H1 (cell line): ENCODE results near the gene SLC6A7. TPM values are rescaled to one million over a fixed set of nuclear protein-coding genes. Genes with fewer than 3 reads are reported as not detected.

Experiments
- CTCF ChIA-PET: fragments of 300-600 bp; sonication (Branson Sonifier 250); formaldehyde crosslinking; loops from one replicate; lab custom pipeline; 2021; ENCODE audit not compliant: partially characterized antibody; lab: Charles Lee
- POLR2A ChIA-PET: fragments of 300-600 bp; sonication (Branson Sonifier 250); formaldehyde crosslinking; loops from one replicate; lab custom pipeline; 2021; ENCODE audit warnings: inconsistent platforms; ENCODE audit not compliant: partially characterized antibody; lab: Charles Lee
- DNase-seq, 2 experiments: peaks; one replicate each; pipeline versions ENCODE4 v3.0.0 to v3.0.0-alpha.2; 2010 to 2022; ENCODE audit warnings: low spot score in 2 of 2, low read depth in 1 of 2, mixed read lengths in 1 of 2
- FAIRE-seq: peaks from 2 replicates; lab custom pipeline; 2011; peaks lifted over from hg19 to GRCh38; lab: Jason Lieb, UNC
- H2AFZ ChIP-seq: 2 replicates; pipeline ENCODE4 v1.8.1; 2012; ENCODE audit warnings: low read length, inconsistent platforms
- H2AK5ac ChIP-seq: 2 replicates; pipeline ENCODE4 v1.6.1; 2013; ENCODE audit warnings: low read depth, low read length
- H2BK120ac ChIP-seq: replicated peaks from 2 replicates; pipeline ENCODE3; 2013; ENCODE audit warnings: low read depth, low read length, inconsistent platforms
- H2BK12ac ChIP-seq: 2 replicates; pipeline ENCODE4 v1.6.1; 2013; ENCODE audit warnings: low read depth, low read length
- H2BK15ac ChIP-seq: 2 replicates; pipeline ENCODE4 v1.6.1; 2013; ENCODE audit warnings: low read length
- H2BK20ac ChIP-seq: 2 replicates; pipeline ENCODE4 v1.6.1; 2013; ENCODE audit warnings: low read length
- H2BK5ac ChIP-seq: 2 replicates; pipeline ENCODE4 v1.6.1; 2013; ENCODE audit warnings: low read depth, low read length
- H3K14ac ChIP-seq: 2 replicates; pipeline ENCODE4 v1.6.1; 2013; ENCODE audit warnings: inconsistent platforms; ENCODE audit not compliant: insufficient read length
- H3K18ac ChIP-seq: 2 replicates; pipeline ENCODE4 v1.6.1; 2013; ENCODE audit warnings: low read length; ENCODE audit errors: extremely low read depth
- H3K23ac ChIP-seq: 2 replicates; pipeline ENCODE4 v1.6.1; 2013; ENCODE audit warnings: inconsistent platforms; ENCODE audit not compliant: insufficient read length
- H3K23me2 ChIP-seq: 2 replicates; pipeline ENCODE4 v1.6.1; 2013; ENCODE audit warnings: low read depth, low read length
- H3K27ac ChIP-seq: 2 replicates; pipeline ENCODE4 v1.6.1; 2011; ENCODE audit warnings: low read depth, low read length, inconsistent platforms
- H3K27me3 ChIP-seq, 4 experiments: replicated peaks in 1 of 4; 1 replicate in 1 of 4; 2 replicates in 3 of 4; pipeline versions ENCODE4 v1.6.1 to v1.8.1; 2011 to 2013; ENCODE audit warnings: low read length in 3 of 4, mild to moderate bottlenecking in 3 of 4, inconsistent platforms in 2 of 4, mixed read lengths in 2 of 4, moderate library complexity in 1 of 4; ENCODE audit not compliant: control insufficient read depth in 3 of 4, insufficient read depth in 3 of 4; ENCODE audit errors: extremely low read depth in 1 of 4
- H3K36me3 ChIP-seq, 4 experiments: 2 replicates each; pipeline versions ENCODE4 v1.6.1 to v1.8.1; 2011 to 2013; ENCODE audit warnings: mild to moderate bottlenecking in 4 of 4, low read length in 3 of 4, moderate library complexity in 2 of 4, control low read depth in 1 of 4, inconsistent platforms in 1 of 4; ENCODE audit not compliant: insufficient read depth in 4 of 4, control insufficient read depth in 2 of 4
- H3K4ac ChIP-seq: replicated peaks from 2 replicates; pipeline ENCODE3; 2013; ENCODE audit warnings: low read length, low read depth, mixed read lengths, inconsistent platforms; ENCODE audit not compliant: insufficient read length
- H3K4me1 ChIP-seq, 4 experiments: replicated peaks in 1 of 4; 1 replicate in 1 of 4; 2 replicates in 3 of 4; pipeline versions ENCODE4 v1.6.1 to v1.8.1; 2011 to 2013; ENCODE audit warnings: low read length in 3 of 4, inconsistent platforms in 2 of 4, mixed read lengths in 1 of 4; ENCODE audit not compliant: insufficient read depth in 4 of 4, control insufficient read depth in 3 of 4
- H3K4me2 ChIP-seq, 2 experiments: 2 replicates each; pipeline versions ENCODE4 v1.6.1 to v1.8.1; 2011 to 2013; ENCODE audit warnings: low read depth in 2 of 2, low read length in 2 of 2, control low read depth in 1 of 2, inconsistent platforms in 1 of 2, mild to moderate bottlenecking in 1 of 2; ENCODE audit not compliant: insufficient read depth in 1 of 2
- H3K4me3 ChIP-seq, 4 experiments: fragments of 200-600, 300-600 bp in 1 of 4; sonication (generic), shearing (Covaris generic), sonication (Bioruptor Twin) in 1 of 4; 2 replicates each; pipeline versions ENCODE4 v1.5.1 to v1.8.1; 2011 to 2016; ENCODE audit warnings: low read length in 4 of 4, low read depth in 3 of 4, control low read depth in 2 of 4, inconsistent platforms in 2 of 4, mild to moderate bottlenecking in 2 of 4, mixed read lengths in 1 of 4, moderate library complexity in 1 of 4; ENCODE audit not compliant: insufficient read depth in 2 of 4; ENCODE audit errors: extremely low read depth in 1 of 4
- H3K56ac ChIP-seq: replicated peaks from 2 replicates; pipeline ENCODE3; 2013; ENCODE audit warnings: low read depth, mild to moderate bottlenecking, mixed read lengths, low read length, inconsistent platforms; ENCODE audit not compliant: insufficient read length
- H3K79me1 ChIP-seq: 2 replicates; pipeline ENCODE4 v1.6.1; 2013; ENCODE audit warnings: low read depth, low read length, control low read depth
- H3K79me2 ChIP-seq, 2 experiments: 2 replicates each; pipeline versions ENCODE4 v1.6.1 to v1.8.1; 2012 to 2013; ENCODE audit warnings: low read length in 2 of 2, mild to moderate bottlenecking in 2 of 2, inconsistent platforms in 1 of 2; ENCODE audit not compliant: insufficient read depth in 2 of 2, control insufficient read depth in 1 of 2
- H3K9ac ChIP-seq, 4 experiments: replicated peaks in 1 of 4; 1 replicate in 1 of 4; 2 replicates in 3 of 4; pipeline versions ENCODE4 v1.6.1 to v1.8.1; 2011 to 2013; ENCODE audit warnings: low read depth in 3 of 4, low read length in 3 of 4, control low read depth in 2 of 4, mild to moderate bottlenecking in 2 of 4, moderate library complexity in 2 of 4, inconsistent platforms in 1 of 4; ENCODE audit errors: extremely low read depth in 1 of 4
- H3K9me3 ChIP-seq, 2 experiments: 2 replicates each; pipeline versions ENCODE4 v1.6.1 to v1.8.1; 2012 to 2013; ENCODE audit warnings: mild to moderate bottlenecking in 2 of 2, moderate library complexity in 2 of 2, control low read depth in 1 of 2, inconsistent platforms in 1 of 2, low read depth in 1 of 2, low read length in 1 of 2, mixed read lengths in 1 of 2; ENCODE audit not compliant: insufficient read depth in 2 of 2
- H4K20me1 ChIP-seq, 2 experiments: replicated peaks in 1 of 2; 2 replicates each; pipeline versions ENCODE3 to v1.8.1; 2011 to 2013; ENCODE audit warnings: inconsistent platforms in 2 of 2, low read length in 2 of 2, mild to moderate bottlenecking in 1 of 2; ENCODE audit not compliant: insufficient read depth in 2 of 2, control insufficient read depth in 1 of 2
- H4K5ac ChIP-seq: 2 replicates; pipeline ENCODE4 v1.6.1; 2013; ENCODE audit warnings: low read length, low read depth, mixed read lengths, inconsistent platforms; ENCODE audit not compliant: insufficient read length
- H4K8ac ChIP-seq: 2 replicates; pipeline ENCODE4 v1.8.0; 2013; ENCODE audit warnings: mild to moderate bottlenecking, moderate library complexity, low read length, inconsistent platforms; ENCODE audit not compliant: insufficient read depth; ENCODE audit errors: extremely low read depth
- H4K91ac ChIP-seq: replicated peaks from 2 replicates; pipeline ENCODE3; 2013; ENCODE audit warnings: low read length, mixed read lengths, inconsistent platforms; ENCODE audit not compliant: insufficient read length
- ATF3 ChIP-seq: IDR thresholded peaks from 2 replicates; pipeline ENCODE4 v1.6.1; 2011; ENCODE audit warnings: low read depth, mild to moderate bottlenecking, low read length; ENCODE audit not compliant: insufficient read depth
- EP300 ChIP-seq, 2 experiments: IDR thresholded peaks; 1 replicate in 1 of 2; 2 replicates in 1 of 2; pipeline ENCODE4 v1.6.1; 2011 to 2012; ENCODE audit warnings: low read depth in 2 of 2, low read length in 2 of 2, mild to moderate bottlenecking in 2 of 2, borderline replicate concordance in 1 of 2, inconsistent platforms in 1 of 2, moderate library complexity in 1 of 2
- HDAC6 ChIP-seq: IDR thresholded peaks from one replicate; pipeline ENCODE4 v1.7.1; 2012; ENCODE audit warnings: low read depth, mild to moderate bottlenecking, inconsistent platforms, low read length, moderate library complexity
- NRF1 ChIP-seq: IDR thresholded peaks from 2 replicates; pipeline ENCODE4 v1.6.1; 2011; ENCODE audit warnings: mild to moderate bottlenecking, low read depth, low read length, improper control_type of control experiment
- PHF8 ChIP-seq: fragments of 200-600 bp; sonication (generic); conservative IDR thresholded peaks from 2 replicates; pipeline ENCODE4 v1.7.1; 2012; ENCODE audit warnings: low read depth, mild to moderate bottlenecking, inconsistent platforms, low read length, moderate library complexity
- POLR2A ChIP-seq, 2 experiments: IDR thresholded peaks; 1 replicate in 1 of 2; 2 replicates in 1 of 2; pipeline ENCODE4 v1.6.1; 2011; ENCODE audit warnings: low read depth in 2 of 2, low read length in 2 of 2, mild to moderate bottlenecking in 2 of 2; ENCODE audit errors: control extremely low read depth in 1 of 2
- RBBP5 ChIP-seq: IDR thresholded peaks from 2 replicates; pipeline ENCODE4 v1.7.1; 2012; ENCODE audit warnings: low read depth, mild to moderate bottlenecking, inconsistent platforms, low read length, moderate library complexity, borderline replicate concordance
- SIN3A ChIP-seq, 2 experiments: IDR thresholded peaks in 1 of 2; conservative IDR thresholded peaks in 1 of 2; 2 replicates each; pipeline ENCODE4 v1.6.1; 2011 to 2012; ENCODE audit warnings: low read length in 2 of 2, improper control_type of control experiment in 1 of 2, low read depth in 1 of 2, mild to moderate bottlenecking in 1 of 2
- SP2 ChIP-seq: IDR thresholded peaks from 2 replicates; pipeline ENCODE4 v1.6.1; 2012; ENCODE audit warnings: mild to moderate bottlenecking, low read length, inconsistent platforms
- TAF1 ChIP-seq: IDR thresholded peaks from 2 replicates; pipeline ENCODE4 v1.6.1; 2011; ENCODE audit warnings: mild to moderate bottlenecking, low read depth, low read length
- WGBS, 2 experiments: shearing (Covaris generic) in 1 of 2; methylation state at CpG; one replicate each; pipeline versions ENCODE4 v1.1.6 to v1.1.7; 2013 to 2015; ENCODE audit warnings: low lambda C conversion rate in 2 of 2, mixed read lengths in 2 of 2, inconsistent platforms in 1 of 2, low coverage in 1 of 2, missing lambda C conversion rate in 1 of 2; ENCODE audit not compliant: insufficient replicate concordance in 2 of 2, insufficient coverage in 1 of 2, insufficient read length in 1 of 2; ENCODE audit errors: extremely low coverage in 1 of 2, missing lambda C conversion rate in 1 of 2; 5-methylcytosine and 5-hydroxymethylcytosine counted together
- polyA plus RNA-seq, 7 experiments: library from polyadenylated mRNA; depleted of rRNA in 3 of 7; stranded (reverse) in 5 of 7; unstranded in 2 of 7; fragments of >200 nt in 5 of 7; fragments of 200-250 nt in 2 of 7; gene quantifications; 1 replicate in 5 of 7; 2 replicates in 1 of 7; 4 replicates in 1 of 7; pipeline versions ENCODE4 v1.2.1 to v1.2.3, GENCODE V29; 2011 to 2013; ENCODE audit warnings: missing spikeins in 2 of 7, mixed read lengths in 2 of 7
- total RNA-seq: library from RNA; stranded (reverse); fragmentation: NEBNext Ultra II Directional; extraction: Animal tissue kit (Norgen Biotek cat#: 25700); gene quantifications from 2 replicates; pipeline ENCODE4 v1.2.1, GENCODE V29; 2021
- TF ChIP-seq, protein P1 (sequence below): IDR thresholded peaks from 2 replicates; pipeline ENCODE4 v1.6.1; 2012; ENCODE audit warnings: inconsistent platforms

SLC6A7 gene
- total and polyA plus RNA-seq, 2 of the 8 experiments (the other 6 are each of a cell fraction or from before 2014, with no cell fraction given), result 0.07 to 0.12 TPM

DNA sequence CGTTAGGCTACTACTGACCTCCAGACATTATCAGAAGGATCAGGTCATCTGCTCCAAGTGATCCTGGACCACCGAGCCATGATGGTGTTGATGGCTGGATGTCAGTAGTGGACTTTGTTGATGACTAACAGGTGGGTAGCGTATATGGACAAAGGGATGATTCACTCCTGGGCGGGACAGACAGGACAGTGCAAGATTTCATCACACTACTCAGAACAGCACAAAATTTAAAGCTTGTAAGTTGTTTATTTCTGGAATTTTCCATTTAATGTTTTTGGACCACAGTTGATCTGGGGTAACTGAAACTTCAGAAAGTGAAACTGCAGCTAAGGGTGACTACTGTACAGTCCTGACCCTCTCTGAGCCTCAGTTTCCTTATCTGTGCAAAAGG lies 46.9 kb upstream of the SLC6A7 start:
- Histone ChIP-seq H2AFZ (no peak overlapping the region), H4K8ac (no peak overlapping the region), H4K91ac (no peak overlapping the region), H2BK120ac (no peak overlapping the region), H2BK5ac (no peak overlapping the region), H3K4me1 (peaks cover 4 to 29% (median 21%) of the 10 kb centered on the region in 4 experiments), H3K27me3 (no peaks in the 10 kb centered on the region; a peak in 1 of 7 replicates), H2BK15ac (no peak overlapping the region), H3K23ac (no peak overlapping the region), H3K56ac (no peak overlapping the region), H3K9me3 (no peaks in the 10 kb centered on the region), H4K20me1 (no peaks in the 10 kb centered on the region), H4K5ac (no peak overlapping the region), H2BK20ac (no peak overlapping the region), H3K4ac (no peak overlapping the region), H2AK5ac (peak overlapping the region; percentile 20; the same call in 1 of the 2 replicates), H2BK12ac (0 out of 2 replicates have a peak overlapping the region, but pooled peaks have one; percentile 71), H3K9ac (no peak overlapping the region), H3K14ac (no peak overlapping the region), H3K79me1 (no peaks in the 10 kb centered on the region; the same call in 1 of the 2 replicates), H3K4me3 (no peak overlapping the region), H3K27ac (no peak overlapping the region), H3K4me2 (no peak overlapping the region), H3K36me3 (no peaks in the 10 kb centered on the region), H3K18ac (peak overlapping the region; percentile 51; the same call in 1 of the 2 replicates), H3K79me2 (no peaks in the 10 kb centered on the region), H3K23me2 (no peaks in the 10 kb centered on the region)
- no peak for FAIRE-seq
- ChIA-PET CTCF (interaction anchor here (0.9 to 13.1 kb wide), 6 partner anchors 12 to 113 kb away, joined by 3 to 188 read pairs (median 6); partner anchors contain the start of gene PDGFRB), POLR2A (no interaction called here)
- no peak for DNase-seq
- 88% methylated on average over 4 of the region's 4 CpGs; no CpG with 5 or more reads in 1 of the 2 experiments for WGBS, 2 experiments
- TF ChIP-seq, protein P1, sequence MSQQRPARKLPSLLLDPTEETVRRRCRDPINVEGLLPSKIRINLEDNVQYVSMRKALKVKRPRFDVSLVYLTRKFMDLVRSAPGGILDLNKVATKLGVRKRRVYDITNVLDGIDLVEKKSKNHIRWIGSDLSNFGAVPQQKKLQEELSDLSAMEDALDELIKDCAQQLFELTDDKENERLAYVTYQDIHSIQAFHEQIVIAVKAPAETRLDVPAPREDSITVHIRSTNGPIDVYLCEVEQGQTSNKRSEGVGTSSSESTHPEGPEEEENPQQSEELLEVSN, result no peak
- TF ChIP-seq TAF1 (no peak), PHF8 (no peak), POLR2A (IDR thresholded peaks at IDR 0.05; ENCODE audit: control extremely low read depth in 1 of 2, low read depth in 2 of 2, low read length in 2 of 2) (no peak), NRF1 (no peak), RBBP5 (no peak), ATF3 (no peak), SP2 (no peak), HDAC6 (no peak), EP300 (IDR thresholded peaks at IDR 0.05; ENCODE audit: borderline replicate concordance in 1 of 2, low read depth in 2 of 2, low read length in 2 of 2) (no peak), SIN3A (conservative IDR thresholded peaks at IDR 0.05 in 1 of 2, IDR thresholded peaks at IDR 0.05 in 1 of 2; ENCODE audit: low read depth in 1 of 2, low read length in 2 of 2) (no peak)
